HepG2 (cell line): ENCODE measurements around the gene NSF. TPM values are rescaled to one million over a fixed set of nuclear protein-coding genes. Genes with fewer than 3 reads are reported as not detected.

ENCODE experiments used
- ASH2L ChIP-seq: fragments of 300-600, 200-600 bp; sonication (generic); IDR thresholded peaks from 2 replicates; pipeline ENCODE4 v1.7.0; 2017; ENCODE audit warnings: low read depth, mild to moderate bottlenecking, moderate library complexity, mixed read lengths, low read length; ENCODE audit not compliant: insufficient read length
- CC2D1A ChIP-seq: sonication (generic); formaldehyde crosslinking; IDR thresholded peaks from 2 replicates; pipeline ENCODE4 v1.8.1; 2023; ENCODE audit warnings: mild to moderate bottlenecking, missing genetic modification reagents
- CEBPZ ChIP-seq: IDR thresholded peaks from 2 replicates; pipeline ENCODE4 v1.6.1; 2012; ENCODE audit warnings: low read length, improper control_type of control experiment
- DNMT1 ChIP-seq: sonication (generic); formaldehyde crosslinking; IDR thresholded peaks from 2 replicates; pipeline ENCODE4 v1.5.1; 2020; ENCODE audit warnings: mild to moderate bottlenecking, missing genetic modification reagents
- DR1 ChIP-seq: sonication (generic); formaldehyde crosslinking; IDR thresholded peaks from 2 replicates; pipeline ENCODE4 v1.8.0; 2021; ENCODE audit warnings: mild to moderate bottlenecking, missing genetic modification reagents, inconsistent platforms
- ELF1 ChIP-seq: sonication (generic); formaldehyde crosslinking; IDR thresholded peaks from 2 replicates; pipeline ENCODE4 v1.4.0; 2020; ENCODE audit warnings: missing genetic modification reagents
- JARID2 ChIP-seq: sonication (generic); formaldehyde crosslinking; IDR thresholded peaks from 2 replicates; pipeline ENCODE4 v1.8.1; 2023; ENCODE audit warnings: missing genetic modification reagents, inconsistent platforms; ENCODE audit not compliant: insufficient replicate concordance
- MXD1 ChIP-seq: sonication (generic); formaldehyde crosslinking; IDR thresholded peaks from 2 replicates; pipeline ENCODE4 v1.4.0; 2020; ENCODE audit warnings: mild to moderate bottlenecking, missing genetic modification reagents
- NFIB ChIP-seq: sonication (generic); formaldehyde crosslinking; IDR thresholded peaks from 2 replicates; pipeline ENCODE4 v1.9.0; 2021; ENCODE audit warnings: missing genetic modification reagents, mild to moderate bottlenecking, borderline replicate concordance
- SALL1 ChIP-seq: sonication (generic); formaldehyde crosslinking; IDR thresholded peaks from 2 replicates; pipeline ENCODE4 v1.8.0; 2022; ENCODE audit warnings: mild to moderate bottlenecking, missing genetic modification reagents
- SMARCC2 ChIP-seq: fragments of 450-650 bp; IDR thresholded peaks from 2 replicates; pipeline ENCODE4 v1.6.1; 2017; ENCODE audit warnings: antibody characterized with exemption, mild to moderate bottlenecking
- TBP ChIP-seq: sonication (generic); formaldehyde crosslinking; IDR thresholded peaks from 2 replicates; pipeline ENCODE4 v1.5.0; 2020; ENCODE audit warnings: missing genetic modification reagents
- TEAD3 ChIP-seq: optimal IDR thresholded peaks from 2 replicates; pipeline ENCODE3; 2016; ENCODE audit warnings: borderline replicate concordance
- ZBTB43 ChIP-seq: sonication (generic); formaldehyde crosslinking; conservative IDR thresholded peaks from 2 replicates; pipeline ENCODE4 v1.4.0; 2020; ENCODE audit warnings: missing genetic modification reagents
- ZNF432 ChIP-seq: sonication (generic); formaldehyde crosslinking; IDR thresholded peaks from 2 replicates; pipeline ENCODE4 v1.5.0; 2020; ENCODE audit warnings: missing genetic modification reagents, mild to moderate bottlenecking, borderline replicate concordance
- ZNF550 ChIP-seq: sonication (generic); formaldehyde crosslinking; IDR thresholded peaks from 2 replicates; pipeline ENCODE4 v1.4.0; 2020; ENCODE audit warnings: mild to moderate bottlenecking, missing genetic modification reagents, borderline replicate concordance
- ZSCAN30 ChIP-seq: sonication (generic); formaldehyde crosslinking; IDR thresholded peaks from 2 replicates; pipeline ENCODE4 v1.5.0; 2020; ENCODE audit warnings: mild to moderate bottlenecking, missing genetic modification reagents
- polyA plus RNA-seq, 8 experiments: library from polyadenylated mRNA; depleted of rRNA in 3 of 8; stranded (reverse) in 7 of 8; unstranded in 1 of 8; fragments of >200 nt; fragmentation: Illumina TruSeq in 4 of 8; extraction: Trizol in 4 of 8; gene quantifications; 2 replicates each; pipeline versions ENCODE4 v1.2.1 to v1.2.3, GENCODE V29; 2011 to 2016; ENCODE audit warnings: low read depth in 4 of 8, missing spikeins in 1 of 8, mixed read lengths in 1 of 8; ENCODE audit not compliant: insufficient read depth in 1 of 8
- total RNA-seq, 5 experiments: library from RNA; depleted of rRNA; stranded (reverse); fragments of >200 nt; fragmentation: Illumina TruSeq; extraction: Trizol; gene quantifications; 2 replicates each; pipeline ENCODE4 v1.2.3, GENCODE V29; 2016; ENCODE audit warnings: low read depth in 1 of 5
- TF ChIP-seq, protein P1 (sequence below): sonication (generic); formaldehyde crosslinking; IDR thresholded peaks from 2 replicates; pipeline ENCODE4 v1.8.0; 2022; ENCODE audit warnings: mild to moderate bottlenecking, missing genetic modification reagents, moderate library complexity
- TF ChIP-seq, protein P2 (sequence below): sonication (generic); formaldehyde crosslinking; IDR thresholded peaks from 2 replicates; pipeline ENCODE4 v1.4.0; 2020; ENCODE audit warnings: missing genetic modification reagents

Gene NSF
- total and polyA plus RNA-seq, 2 of the 13 experiments (the other 11 are each of a cell fraction or from before 2014, with no cell fraction given): 21.9 to 37.8 TPM

- TF ChIP-seq TEAD3 (CRISPR knock-in tag) (no peak), CC2D1A (CRISPR knock-in tag) (no peak), ZNF432 (CRISPR knock-in tag) (no peak), ELF1 (no peak), SMARCC2 (no peak), JARID2 (CRISPR knock-in tag) (no peak), ZNF550 (CRISPR knock-in tag) (no peak; the same call in none of the 2 replicates), MXD1 (CRISPR knock-in tag) (no peak; the same call in 1 of the 2 replicates), DR1 (CRISPR knock-in tag) (no peak), NFIB (CRISPR knock-in tag) (peak; percentile 76; the same call in 1 of the 2 replicates), CEBPZ (no peak), ASH2L (no peak), TBP (CRISPR knock-in tag) (no peak), ZBTB43 (CRISPR knock-in tag) (no peak; the same call in 1 of the 2 replicates), SALL1 (CRISPR knock-in tag) (peak; percentile 66; the same call in 1 of the 2 replicates), DNMT1 (CRISPR knock-in tag) (no peak), ZSCAN30 (CRISPR knock-in tag) (no peak)
- TF ChIP-seq, protein P1, sequence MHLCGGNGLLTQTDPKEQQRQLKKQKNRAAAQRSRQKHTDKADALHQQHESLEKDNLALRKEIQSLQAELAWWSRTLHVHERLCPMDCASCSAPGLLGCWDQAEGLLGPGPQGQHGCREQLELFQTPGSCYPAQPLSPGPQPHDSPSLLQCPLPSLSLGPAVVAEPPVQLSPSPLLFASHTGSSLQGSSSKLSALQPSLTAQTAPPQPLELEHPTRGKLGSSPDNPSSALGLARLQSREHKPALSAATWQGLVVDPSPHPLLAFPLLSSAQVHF (CRISPR knock-in tag): no peak
- TF ChIP-seq, protein P2, sequence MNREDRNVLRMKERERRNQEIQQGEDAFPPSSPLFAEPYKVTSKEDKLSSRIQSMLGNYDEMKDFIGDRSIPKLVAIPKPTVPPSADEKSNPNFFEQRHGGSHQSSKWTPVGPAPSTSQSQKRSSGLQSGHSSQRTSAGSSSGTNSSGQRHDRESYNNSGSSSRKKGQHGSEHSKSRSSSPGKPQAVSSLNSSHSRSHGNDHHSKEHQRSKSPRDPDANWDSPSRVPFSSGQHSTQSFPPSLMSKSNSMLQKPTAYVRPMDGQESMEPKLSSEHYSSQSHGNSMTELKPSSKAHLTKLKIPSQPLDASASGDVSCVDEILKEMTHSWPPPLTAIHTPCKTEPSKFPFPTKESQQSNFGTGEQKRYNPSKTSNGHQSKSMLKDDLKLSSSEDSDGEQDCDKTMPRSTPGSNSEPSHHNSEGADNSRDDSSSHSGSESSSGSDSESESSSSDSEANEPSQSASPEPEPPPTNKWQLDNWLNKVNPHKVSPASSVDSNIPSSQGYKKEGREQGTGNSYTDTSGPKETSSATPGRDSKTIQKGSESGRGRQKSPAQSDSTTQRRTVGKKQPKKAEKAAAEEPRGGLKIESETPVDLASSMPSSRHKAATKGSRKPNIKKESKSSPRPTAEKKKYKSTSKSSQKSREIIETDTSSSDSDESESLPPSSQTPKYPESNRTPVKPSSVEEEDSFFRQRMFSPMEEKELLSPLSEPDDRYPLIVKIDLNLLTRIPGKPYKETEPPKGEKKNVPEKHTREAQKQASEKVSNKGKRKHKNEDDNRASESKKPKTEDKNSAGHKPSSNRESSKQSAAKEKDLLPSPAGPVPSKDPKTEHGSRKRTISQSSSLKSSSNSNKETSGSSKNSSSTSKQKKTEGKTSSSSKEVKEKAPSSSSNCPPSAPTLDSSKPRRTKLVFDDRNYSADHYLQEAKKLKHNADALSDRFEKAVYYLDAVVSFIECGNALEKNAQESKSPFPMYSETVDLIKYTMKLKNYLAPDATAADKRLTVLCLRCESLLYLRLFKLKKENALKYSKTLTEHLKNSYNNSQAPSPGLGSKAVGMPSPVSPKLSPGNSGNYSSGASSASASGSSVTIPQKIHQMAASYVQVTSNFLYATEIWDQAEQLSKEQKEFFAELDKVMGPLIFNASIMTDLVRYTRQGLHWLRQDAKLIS (CRISPR knock-in tag): no peak; the same call in 1 of the 2 replicates
Observed at GRCh38 chr17:46770439-46770817, 180.0 kb downstream of the NSF start (continued).
